Measurements from ENCODE around the gene FAIM2.

Gene FAIM2

DNA sequence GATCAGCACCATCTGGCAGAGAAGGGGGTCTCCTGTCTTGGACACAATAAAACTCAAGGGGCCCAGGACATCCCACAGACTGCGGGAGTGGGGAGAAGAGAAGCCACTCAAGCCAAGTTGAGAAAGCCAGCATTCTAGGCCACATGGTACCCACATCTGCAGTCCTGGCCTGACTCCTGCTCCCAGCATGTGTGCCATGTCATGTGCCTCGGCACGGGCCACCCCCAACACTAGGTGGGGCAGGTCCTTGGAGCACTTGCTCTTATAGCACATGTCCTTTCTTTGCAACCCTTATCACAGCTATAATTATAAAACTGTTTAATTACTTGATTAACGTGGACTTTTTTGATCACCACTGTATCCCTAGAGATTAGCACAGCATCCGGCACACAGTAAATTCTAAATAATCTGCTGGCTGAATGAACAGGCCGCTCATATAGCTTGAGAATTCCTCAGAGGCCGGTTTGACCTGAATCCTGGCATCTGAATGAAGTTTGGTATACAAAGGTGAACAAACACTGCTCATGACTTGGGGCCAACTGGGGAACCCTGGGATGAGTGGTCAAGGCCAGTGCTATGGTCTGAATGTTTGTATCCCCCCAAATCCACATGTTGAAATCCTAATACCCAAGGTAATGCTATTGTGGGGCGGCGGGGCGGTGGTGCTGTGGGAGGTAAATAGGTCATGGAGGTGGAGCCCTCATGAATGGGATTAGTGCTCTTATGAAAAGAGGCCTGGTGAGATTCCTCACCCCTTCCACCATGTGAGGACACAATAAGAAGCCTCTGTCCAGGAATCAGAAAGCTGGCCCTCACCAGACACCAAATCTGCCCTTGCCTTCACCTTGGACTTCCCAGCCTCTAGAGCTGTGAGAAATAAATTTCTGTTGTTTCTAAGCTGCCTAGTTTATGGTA, 82.1 kb downstream of the FAIM2 start:
- ChIA-PET POLR2A (interaction anchor here (0.6 kb wide), 1 partner anchor 38 kb away, joined by 3 read pairs; no protein-coding TSS in a partner anchor), CTCF (interaction anchor here (1.2 to 2.2 kb wide), 3 partner anchors 16 to 124 kb away, joined by 3 to 6 read pairs (median 4); no protein-coding TSS in a partner anchor)
- DNase-seq (ENCODE audit: low read depth, low spot score) = no peak
- H3K4me3 ChIP-seq (ENCODE audit: low read depth, low read length) = no peak overlapping the region
- TF ChIP-seq, protein P1, sequence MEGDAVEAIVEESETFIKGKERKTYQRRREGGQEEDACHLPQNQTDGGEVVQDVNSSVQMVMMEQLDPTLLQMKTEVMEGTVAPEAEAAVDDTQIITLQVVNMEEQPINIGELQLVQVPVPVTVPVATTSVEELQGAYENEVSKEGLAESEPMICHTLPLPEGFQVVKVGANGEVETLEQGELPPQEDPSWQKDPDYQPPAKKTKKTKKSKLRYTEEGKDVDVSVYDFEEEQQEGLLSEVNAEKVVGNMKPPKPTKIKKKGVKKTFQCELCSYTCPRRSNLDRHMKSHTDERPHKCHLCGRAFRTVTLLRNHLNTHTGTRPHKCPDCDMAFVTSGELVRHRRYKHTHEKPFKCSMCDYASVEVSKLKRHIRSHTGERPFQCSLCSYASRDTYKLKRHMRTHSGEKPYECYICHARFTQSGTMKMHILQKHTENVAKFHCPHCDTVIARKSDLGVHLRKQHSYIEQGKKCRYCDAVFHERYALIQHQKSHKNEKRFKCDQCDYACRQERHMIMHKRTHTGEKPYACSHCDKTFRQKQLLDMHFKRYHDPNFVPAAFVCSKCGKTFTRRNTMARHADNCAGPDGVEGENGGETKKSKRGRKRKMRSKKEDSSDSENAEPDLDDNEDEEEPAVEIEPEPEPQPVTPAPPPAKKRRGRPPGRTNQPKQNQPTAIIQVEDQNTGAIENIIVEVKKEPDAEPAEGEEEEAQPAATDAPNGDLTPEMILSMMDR (IDR thresholded peaks at IDR 0.05; ENCODE audit: insufficient read depth, low read length, missing control alignments) = no peak

DNA sequence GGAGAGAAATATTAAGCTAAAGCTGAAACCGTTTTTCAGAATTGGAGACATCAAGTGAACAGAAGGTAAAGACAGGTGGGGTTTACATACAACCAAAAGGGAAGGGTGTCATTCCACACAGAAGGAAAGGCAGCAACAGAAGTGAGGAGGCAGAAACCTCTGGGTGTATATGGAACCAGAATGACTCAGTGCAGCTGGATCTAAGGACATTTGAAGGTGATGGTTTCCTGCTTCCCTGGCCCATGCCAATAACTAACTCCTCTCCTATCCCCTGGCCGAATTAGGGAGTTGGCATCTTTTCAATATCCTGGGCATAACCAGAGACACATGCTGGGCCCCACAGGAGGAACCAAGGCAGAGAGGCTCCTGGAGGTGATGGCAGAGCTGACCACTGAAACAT, 83.9 kb downstream of the FAIM2 start:
- no peak overlapping the region for H3K4me3 ChIP-seq (ENCODE audit: low read depth, low read length)
- DNase-seq (ENCODE audit: low read depth, low spot score) = no peak
- CTCF ChIA-PET = interaction anchor here (0.8 to 1.2 kb wide), 3 partner anchors 19 to 235 kb away, joined by 3 read pairs; no protein-coding TSS in a partner anchor
- TF ChIP-seq, protein P1 (IDR thresholded peaks at IDR 0.05; ENCODE audit: insufficient read depth, low read length, missing control alignments) = no peak
- POLR2A ChIA-PET = interaction anchor here (0.6 kb wide), 1 partner anchor 36 kb away, joined by 3 read pairs; no protein-coding TSS in a partner anchor

DNA sequence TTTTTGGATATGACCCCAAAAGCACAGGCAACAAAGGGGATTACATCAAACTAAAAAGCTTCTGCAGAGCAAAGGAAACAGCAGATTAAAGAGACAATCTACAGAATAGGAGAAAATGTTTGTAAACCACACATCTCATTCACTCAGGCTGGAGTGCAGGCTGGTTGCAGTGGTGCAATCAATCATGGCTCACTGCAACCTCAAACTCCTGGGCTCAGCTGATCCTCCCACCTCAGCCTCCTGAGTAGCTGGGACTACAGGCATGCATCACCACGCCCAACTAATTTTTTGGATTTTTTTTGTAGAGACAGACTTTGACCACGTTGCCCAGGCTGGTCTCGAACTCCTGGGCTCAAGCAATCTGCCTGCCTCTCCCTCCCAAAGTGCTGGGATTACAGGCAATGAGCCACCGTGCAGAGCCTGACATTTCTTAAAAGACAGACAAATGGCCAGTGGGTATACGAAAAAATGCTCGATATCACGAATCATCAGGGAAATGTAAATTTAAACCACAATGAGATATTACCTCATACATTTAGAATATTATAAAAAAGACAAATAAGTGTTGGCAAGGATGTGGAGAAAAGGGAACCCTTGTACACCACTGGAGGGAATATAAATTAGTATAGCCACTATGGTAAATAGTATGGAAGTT, 85.3 kb downstream of the FAIM2 start:
- no peak for DNase-seq (ENCODE audit: low read depth, low spot score)
- ChIA-PET CTCF (interaction anchor here (0.9 to 1.2 kb wide), 2 partner anchors 21 to 56 kb away, joined by 3 read pairs; no protein-coding TSS in a partner anchor), POLR2A (no interaction called here)
- no peak overlapping the region for H3K4me3 ChIP-seq (ENCODE audit: low read depth, low read length)
- TF ChIP-seq, protein P1 (IDR thresholded peaks at IDR 0.05; ENCODE audit: insufficient read depth, low read length, missing control alignments) = no peak

Measured in AG04449 (cell line).